KMS-11 (cell line): ENCODE data around the gene ZBTB20.

ENCODE experiments used
- H2AFZ ChIP-seq: fragments of 200-600 bp; sonication (generic); 2 replicates; pipeline ENCODE4 v1.6.1; 2016; ENCODE audit warnings: antibody characterized with exemption, mixed run types, low read depth
- H3K27ac ChIP-seq: fragments of 200-600 bp; sonication (generic); 2 replicates; pipeline ENCODE4 v1.6.1; 2016; ENCODE audit warnings: mild to moderate bottlenecking, mixed run types
- H3K27me3 ChIP-seq: fragments of 200-600 bp; sonication (generic); 2 replicates; pipeline ENCODE4 v1.6.1; 2017; ENCODE audit warnings: mild to moderate bottlenecking, low read depth, mixed run types, moderate library complexity; ENCODE audit not compliant: insufficient read depth
- H3K36me3 ChIP-seq: fragments of 200-600 bp; sonication (generic); 2 replicates; pipeline ENCODE4 v1.6.1; 2017; ENCODE audit warnings: mild to moderate bottlenecking, mixed run types; ENCODE audit not compliant: insufficient read depth
- H3K4me1 ChIP-seq: fragments of 200-600 bp; sonication (generic); 2 replicates; pipeline ENCODE4 v1.6.1; 2016; ENCODE audit warnings: mild to moderate bottlenecking, low read depth, mixed run types; ENCODE audit not compliant: poor library complexity, severe bottlenecking
- H3K4me2 ChIP-seq: fragments of 200-600 bp; sonication (generic); 2 replicates; pipeline ENCODE4 v1.7.0; 2016; ENCODE audit warnings: mild to moderate bottlenecking, mixed run types
- H3K4me3 ChIP-seq: fragments of 200-600 bp; sonication (generic); IDR thresholded peaks from 2 replicates; pipeline ENCODE4 v1.6.1; 2017; ENCODE audit warnings: low read depth, low read length, mixed read lengths; ENCODE audit not compliant: insufficient read depth
- H3K79me2 ChIP-seq: fragments of 200-600 bp; sonication (generic); 2 replicates; pipeline ENCODE4 v1.6.1; 2016; ENCODE audit warnings: low read depth, mixed run types; ENCODE audit not compliant: insufficient read depth
- H3K9ac ChIP-seq: fragments of 200-600 bp; sonication (generic); 2 replicates; pipeline ENCODE4 v1.6.1; 2016; ENCODE audit warnings: mild to moderate bottlenecking, mixed run types
- H4K20me1 ChIP-seq: fragments of 200-600 bp; sonication (generic); 2 replicates; pipeline ENCODE4 v1.6.1; 2016; ENCODE audit warnings: mild to moderate bottlenecking, mixed run types; ENCODE audit not compliant: insufficient read depth
- CTCF ChIP-seq: fragments of 200-600 bp; sonication (generic); conservative IDR thresholded peaks from 2 replicates; pipeline ENCODE4 v1.6.1; 2017; ENCODE audit warnings: low read depth, mild to moderate bottlenecking, antibody characterized with exemption, low read length, moderate library complexity, mixed read lengths

The ZBTB20 gene

GRCh38 chr3:114619771-114620170, 527.3 kb downstream of the ZBTB20 start:
- Histone ChIP-seq H4K20me1 (no peaks in the 10 kb centered on the region), H2AFZ (no peak overlapping the region), H3K79me2 (no peaks in the 10 kb centered on the region), H3K27me3 (no peaks in the 10 kb centered on the region), H3K36me3 (no peaks in the 10 kb centered on the region; the same call in 1 of the 2 replicates), H3K9ac (no peak overlapping the region), H3K4me3 (no peak overlapping the region), H3K4me2 (no peak overlapping the region), H3K4me1 (no peaks in the 10 kb centered on the region), H3K27ac (no peak overlapping the region)
- TF ChIP-seq CTCF = no peak

GRCh38 chr3:114615523-114616085, 531.5 kb downstream of the ZBTB20 start:
- Histone ChIP-seq H3K4me2 (no peak overlapping the region), H4K20me1 (no peaks in the 10 kb centered on the region), H3K27ac (no peak overlapping the region), H3K27me3 (no peaks in the 10 kb centered on the region), H3K9ac (no peak overlapping the region), H3K36me3 (no peaks in the 10 kb centered on the region), H3K4me1 (no peaks in the 10 kb centered on the region), H3K4me3 (no peak overlapping the region), H3K79me2 (no peaks in the 10 kb centered on the region), H2AFZ (no peak overlapping the region)
- TF ChIP-seq CTCF = no peak

GRCh38 chr3:114609973-114610630, 537.0 kb downstream of the ZBTB20 start:
- Histone ChIP-seq H3K36me3 (no peaks in the 10 kb centered on the region), H3K27ac (no peak overlapping the region), H3K4me2 (no peak overlapping the region), H4K20me1 (no peaks in the 10 kb centered on the region), H3K9ac (no peak overlapping the region), H3K4me3 (no peak overlapping the region), H3K4me1 (no peaks in the 10 kb centered on the region), H3K27me3 (no peaks in the 10 kb centered on the region), H3K79me2 (no peaks in the 10 kb centered on the region), H2AFZ (no peak overlapping the region)
- TF ChIP-seq CTCF = no peak

GRCh38 chr3:114608293-114608692, 538.8 kb downstream of the ZBTB20 start:
- H3K27me3 ChIP-seq = no peaks in the 10 kb centered on the region
- H3K36me3 ChIP-seq = no peaks in the 10 kb centered on the region
- no peak overlapping the region for H2AFZ ChIP-seq
- no peak overlapping the region for H3K4me3 ChIP-seq
- H3K79me2 ChIP-seq = no peaks in the 10 kb centered on the region
- no peak for TF ChIP-seq CTCF
- H4K20me1 ChIP-seq = no peaks in the 10 kb centered on the region
- no peak overlapping the region for H3K27ac ChIP-seq
- H3K9ac ChIP-seq = no peak overlapping the region
- H3K4me2 ChIP-seq = no peak overlapping the region
- no peaks in the 10 kb centered on the region for H3K4me1 ChIP-seq
